Natural killer cell (primary cell): ENCODE results near the gene ABCA12. TPM values are rescaled to one million over a fixed set of nuclear protein-coding genes. Genes with fewer than 3 reads are reported as not detected.

ENCODE experiments used
- ATAC-seq, 3 donors: fragments of 150-1000 bp in 2 of 3; fragments of 200-7000 bp in 1 of 3; cut with Tn5 transposase; 1 replicate in 1 of 3; 2 replicates in 2 of 3; pipeline ENCODE4 v1.10.0; 2021; ENCODE audit warnings: mild to moderate bottlenecking in 2 of 3, moderate library complexity in 2 of 3
- DNase-seq, 2 donors: peaks; one replicate each; pipeline versions ENCODE4 v3.0.0 to v3.0.0-alpha.2; 2013 to 2021; ENCODE audit warnings: mixed read lengths in 1 of 2
- H3K27ac ChIP-seq: one replicate; pipeline ENCODE4 v1.5.1; 2013; ENCODE audit warnings: mild to moderate bottlenecking, low read length
- H3K27me3 ChIP-seq: one replicate; pipeline ENCODE4 v1.6.1; 2013; ENCODE audit warnings: low read length; ENCODE audit not compliant: control insufficient read depth, insufficient read depth
- H3K36me3 ChIP-seq: one replicate; pipeline ENCODE4 v1.6.1; 2013; ENCODE audit warnings: low read length; ENCODE audit not compliant: control insufficient read depth, insufficient read depth
- H3K4me1 ChIP-seq: one replicate; pipeline ENCODE4 v1.6.1; 2013; ENCODE audit warnings: low read length; ENCODE audit not compliant: control insufficient read depth, insufficient read depth
- H3K4me3 ChIP-seq: one replicate; pipeline ENCODE4 v1.5.1; 2013; ENCODE audit warnings: low read length
- H3K9me3 ChIP-seq: one replicate; pipeline ENCODE4 v1.6.1; 2013; ENCODE audit warnings: low read length; ENCODE audit not compliant: control insufficient read depth, insufficient read depth
- H3K27ac Mint-ChIP-seq, 2 donors: one replicate each; pipeline ENCODE4 v1.8.0; 2022; ENCODE audit warnings: mild to moderate bottlenecking in 2 of 2, mixed read lengths in 2 of 2, moderate library complexity in 1 of 2
- H3K27me3 Mint-ChIP-seq, 2 donors: one replicate each; pipeline ENCODE4 v1.8.0; 2022; ENCODE audit warnings: low read depth in 2 of 2, mixed read lengths in 2 of 2
- H3K36me3 Mint-ChIP-seq: one replicate; pipeline ENCODE4 v1.8.0; 2022; ENCODE audit warnings: mixed read lengths
- H3K4me1 Mint-ChIP-seq, 2 donors: one replicate each; pipeline ENCODE4 v1.8.0; 2022; ENCODE audit warnings: mixed read lengths in 2 of 2
- H3K4me3 Mint-ChIP-seq: one replicate; pipeline ENCODE4 v1.8.0; 2022; ENCODE audit warnings: mild to moderate bottlenecking, moderate library complexity, mixed read lengths
- H3K9me3 Mint-ChIP-seq, 2 donors: one replicate each; pipeline ENCODE4 v1.8.0; 2022; ENCODE audit warnings: mixed read lengths in 2 of 2
- CTCF ChIP-seq: fragments of 200-600 bp; IDR thresholded peaks from one replicate; pipeline ENCODE4 v1.8.0; 2022; ENCODE audit warnings: antibody characterized with exemption
- WGBS: methylation state at CpG from one replicate; pipeline ENCODE4 v1.1.7; 2013; ENCODE audit warnings: missing lambda C conversion rate; ENCODE audit not compliant: insufficient coverage; 5-methylcytosine and 5-hydroxymethylcytosine counted together
- intact Hi-C: fragments of 100-400 bp; cut with micrococcal nuclease; formaldehyde crosslinking; loops from one replicate; pipeline ENCODE4 v1.14.2; 2022
- total RNA-seq, 4 donors: library from RNA; stranded (reverse); fragments of 120-200 nt in 1 of 4; gene quantifications; one replicate each; pipeline versions ENCODE4 v1.2.3 to v1.2.4, GENCODE V29; 2013 to 2022

Gene ABCA12
- total RNA-seq, 3 donors from 2014 or later (not counting 1 experiment from before 2014, with no cell fraction given), result not detected

- WGBS, result 95% methylated on average over 6 of the region's 6 CpGs
- no peaks in the 10 kb centered on the region for H3K27me3 Mint-ChIP-seq
- H3K36me3 ChIP-seq, result no peaks in the 10 kb centered on the region
- TF ChIP-seq CTCF, result no peak
- no peaks in the 10 kb centered on the region for H3K4me1 ChIP-seq
- no peak overlapping the region for H3K4me3 ChIP-seq
- no peak overlapping the region for H3K4me3 Mint-ChIP-seq
- intact Hi-C loops, result no loop called here
- H3K9me3 Mint-ChIP-seq, result no peaks in the 10 kb centered on the region
- H3K27me3 ChIP-seq, result no peaks in the 10 kb centered on the region
- no peaks in the 10 kb centered on the region for H3K4me1 Mint-ChIP-seq
- no peak for ATAC-seq
- H3K27ac ChIP-seq, result no peak overlapping the region
- peaks cover 2% of the 10 kb centered on the region for H3K9me3 ChIP-seq
- H3K36me3 Mint-ChIP-seq, result no peaks in the 10 kb centered on the region
- H3K27ac Mint-ChIP-seq, result no peak overlapping the region
- DNase-seq, result no peak
These were observed 256.7 kb downstream of the ABCA12 start for GRCh38 chr2:214881647-214882202.

Other genes with a start within 250 kb of the ABCA12 start
- gene ATIC, start 173.4 kb upstream of the ABCA12 start, total RNA-seq, result 10 to 100 TPM; 33.2 to 49.9 (median 44.5) TPM